Posterior vena cava (tissue), 2 donors: Measurements from ENCODE around the gene DIP2C. TPM values are rescaled to one million over a fixed set of nuclear protein-coding genes. Genes with fewer than 3 reads are reported as not detected.
"Not testable (repeated sequence)": the region's sequence is repeated elsewhere in the genome, so short reads cannot be mapped to it uniquely, and the experiment has no call there.

Source experiments
- DNase-seq: peaks from one replicate; pipeline ENCODE4 v3.0.0-alpha.2; 2020; ENCODE audit warnings: low spot score
- intact Hi-C, 2 donors: fragments of 100-400 bp; cut with DNase I; formaldehyde crosslinking; loops; one replicate each; pipeline versions ENCODE4 v1.14.1 to v1.14.2; 2022 to 2023
- total RNA-seq, 2 donors: library from RNA; stranded (reverse); fragmentation: NEBNext Ultra II Directional; extraction: Animal tissue kit (Norgen Biotek cat#: 25700); gene quantifications; one replicate each; pipeline ENCODE4 v1.2.1, GENCODE V29; 2021
- donor health status: DM: yes; HTN: yes; CAD: no.
- donor health status: DM: yes; HTN: yes; CAD: no.

DIP2C gene
- total RNA-seq, 2 donors from 2014 or later: 39.3 to 45.6 TPM

DNA sequence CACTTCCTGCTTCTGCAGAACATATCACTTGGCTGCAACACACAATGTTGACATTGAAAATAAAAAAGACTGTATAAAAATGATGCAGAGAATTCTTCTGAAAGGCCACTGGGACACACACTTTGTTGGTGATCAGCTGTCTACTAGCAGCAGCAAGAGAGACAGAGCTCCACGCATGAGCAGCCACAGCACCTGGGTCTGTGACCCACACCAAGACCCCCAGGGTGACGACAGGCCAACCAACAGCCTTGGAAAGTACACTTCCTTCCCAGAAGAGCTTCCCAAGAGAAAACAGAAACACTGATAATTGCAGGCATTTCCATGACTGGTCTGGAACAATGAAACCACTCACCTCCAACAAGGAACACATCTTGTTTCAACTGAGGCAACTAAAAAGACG, 239.0 kb downstream of the DIP2C start:
- DNase-seq: no peak
- intact Hi-C loops: no loop called here

DNA sequence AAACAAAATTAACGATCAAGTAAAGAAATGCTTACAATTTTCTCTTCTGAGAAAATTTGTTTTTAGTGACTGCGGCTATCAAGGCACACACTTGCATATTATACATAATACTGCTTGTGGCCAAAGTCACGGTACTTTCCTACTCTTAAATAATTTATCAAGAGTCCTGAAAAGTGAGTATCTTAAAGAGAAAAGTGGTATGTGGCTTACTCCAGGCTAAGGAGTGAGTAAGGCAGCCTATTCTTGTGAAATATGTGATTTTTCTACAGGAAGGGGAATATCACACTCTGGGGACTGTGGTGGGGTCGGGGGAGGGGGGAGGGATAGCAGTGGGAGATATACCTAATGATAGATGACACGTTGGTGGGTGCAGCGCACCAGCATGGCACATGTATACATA, 240.1 kb downstream of the DIP2C start:
- DNase-seq, intact Hi-C loops: not testable (repeated sequence)

- intact Hi-C loops: no loop called here
Measured at GRCh38 chr10:443459-443858, 246.0 kb downstream of the DIP2C start.

DNA sequence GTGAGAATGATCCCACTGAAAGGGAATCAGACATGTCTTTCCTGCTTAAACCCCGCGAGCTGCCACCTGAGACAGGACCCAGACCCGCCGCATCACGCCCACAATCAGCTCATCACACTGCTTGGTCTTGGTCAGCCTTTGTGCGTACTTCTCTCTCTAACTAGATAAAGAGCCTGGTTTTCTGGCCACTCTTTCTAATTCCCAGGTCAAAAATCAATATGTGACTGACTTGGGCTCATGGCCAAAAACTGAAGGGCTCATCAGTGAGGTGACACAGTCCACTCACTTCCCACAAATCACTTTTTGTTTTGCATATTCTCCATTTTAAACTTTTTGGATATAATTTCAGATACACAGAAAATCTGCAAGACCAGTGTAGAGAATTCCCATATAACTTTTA, 247.3 kb downstream of the DIP2C start:
- DNase-seq: no peak
- intact Hi-C loops: no loop called here

More at GRCh38 chr10:443459-443858, 246.0 kb downstream of the DIP2C start:
- DNase-seq: no peak

- DNase-seq: no peak
- intact Hi-C loops: no loop called here
Measured at GRCh38 chr10:441659-442058, 247.8 kb downstream of the DIP2C start.

DNA sequence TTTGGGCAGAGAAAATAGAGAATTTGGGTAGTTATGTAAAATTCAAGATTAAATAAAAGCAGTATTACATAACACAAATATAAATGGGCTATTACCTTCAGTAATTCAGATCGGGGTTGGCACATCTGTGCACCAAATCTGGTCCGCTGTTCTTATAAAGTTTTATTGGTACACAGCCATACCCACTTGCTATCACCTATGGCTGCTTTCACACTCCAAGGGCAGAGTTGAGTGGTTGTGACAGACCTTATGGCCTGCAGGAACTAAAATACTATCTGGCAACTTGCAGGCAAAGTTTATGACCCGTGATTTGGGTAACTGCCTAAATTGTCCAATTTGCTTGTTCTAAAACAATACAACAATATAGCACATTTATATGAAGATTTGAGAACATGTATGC, 249.3 kb downstream of the DIP2C start:
- intact Hi-C loops: no loop called here
- no peak for DNase-seq

GRCh38 chr10:437698-438490, 251.6 kb downstream of the DIP2C start:
- intact Hi-C loops: loop anchor here in 1 of 2 donors (10.0 kb wide), 1 partner anchor 347 kb away; no protein-coding TSS in a partner anchor

GRCh38 chr10:436911-437665, 252.4 kb downstream of the DIP2C start:
- DNase-seq: no peak
- intact Hi-C loops: loop anchor here in 1 of 2 donors (10.0 kb wide), 1 partner anchor 348 kb away; no protein-coding TSS in a partner anchor

More at GRCh38 chr10:437698-438490, 251.6 kb downstream of the DIP2C start:
- no peak for DNase-seq

DNA sequence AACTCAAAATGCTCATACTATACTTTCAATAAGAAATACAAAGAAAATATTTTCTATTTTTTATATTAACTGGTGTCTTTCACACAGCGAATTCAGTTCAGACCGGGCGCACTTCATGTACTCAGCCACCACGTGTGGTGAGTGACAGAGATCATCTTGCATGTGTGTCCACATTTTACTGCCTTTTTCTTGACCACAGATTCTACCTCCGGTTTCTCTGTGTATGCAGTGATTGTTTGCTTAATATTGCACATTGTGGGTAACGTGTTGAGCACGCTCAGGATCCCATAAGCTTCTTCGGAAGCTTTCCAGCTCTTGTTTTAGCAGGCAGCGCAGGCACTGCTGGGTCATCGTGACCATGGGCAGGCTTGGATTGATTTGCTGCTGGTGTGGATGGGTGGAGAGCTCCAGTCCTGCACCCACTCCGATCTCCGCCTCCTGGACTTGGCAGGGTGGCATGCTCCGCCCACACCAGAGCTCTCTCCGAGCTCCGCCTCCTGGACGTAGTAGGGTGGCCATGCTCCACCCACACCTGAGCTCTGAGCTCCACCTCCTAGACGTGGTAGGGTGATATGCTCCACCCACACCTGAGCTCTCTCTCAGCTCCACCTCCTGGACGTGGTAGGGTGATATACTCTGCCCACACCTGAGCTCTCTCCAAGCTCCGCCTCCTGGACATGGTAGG, 253.3 kb downstream of the DIP2C start:
- DNase-seq: no peak
- intact Hi-C loops: loop anchor here in 1 of 2 donors (10.0 kb wide), 1 partner anchor 349 kb away; no protein-coding TSS in a partner anchor

- intact Hi-C loops: loop anchor here in 1 of 2 donors (10.0 kb wide), 1 partner anchor 349 kb away; no protein-coding TSS in a partner anchor
- DNase-seq: no peak
Measured at GRCh38 chr10:435397-435796, 254.1 kb downstream of the DIP2C start.

DNA sequence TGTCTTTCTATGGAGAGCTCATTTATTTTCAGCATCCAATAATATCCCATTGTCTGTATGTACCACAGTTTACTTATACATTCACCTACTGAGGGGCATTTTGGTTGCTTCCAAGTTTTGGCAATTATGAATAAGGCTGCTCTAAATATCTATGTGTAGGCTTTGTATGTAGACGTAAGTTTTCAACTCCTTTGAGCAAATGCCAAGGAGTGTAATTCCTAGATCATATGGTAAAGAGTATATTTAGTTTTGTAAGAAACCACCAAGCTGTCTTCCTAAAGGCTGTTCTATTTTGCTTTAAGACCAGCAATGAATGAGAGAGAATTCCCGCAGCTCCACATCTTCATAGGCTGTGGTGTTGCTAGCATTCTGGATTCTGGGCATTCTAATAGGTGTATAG, 259.8 kb downstream of the DIP2C start:
- no peak for DNase-seq
- intact Hi-C loops: loop anchor here in 1 of 2 donors (10.0 kb wide), 1 partner anchor 355 kb away; no protein-coding TSS in a partner anchor

- intact Hi-C loops: no loop called here
- DNase-seq: no peak
Measured at GRCh38 chr10:427761-428519, 261.5 kb downstream of the DIP2C start.

DNA sequence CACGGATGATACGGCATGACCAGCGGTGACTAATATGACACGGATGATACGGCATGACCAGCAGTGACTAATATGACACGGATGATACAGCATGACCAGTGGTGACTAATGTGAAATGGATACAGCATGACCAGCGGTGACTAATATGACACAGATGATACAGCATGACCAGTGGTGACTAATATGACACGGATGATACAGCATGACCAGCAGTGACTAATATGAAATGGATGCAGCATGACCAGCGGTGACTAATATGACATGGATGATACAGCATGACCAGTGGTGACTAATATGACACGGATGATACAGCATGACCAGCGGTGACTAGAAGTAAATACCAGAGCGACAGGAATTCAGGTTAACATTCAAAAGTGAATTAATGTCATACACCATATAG, 264.1 kb downstream of the DIP2C start:
- DNase-seq, intact Hi-C loops: not testable (repeated sequence)

GRCh38 chr10:424724-425123, 264.7 kb downstream of the DIP2C start:
- intact Hi-C loops, DNase-seq: not testable (repeated sequence)

- intact Hi-C loops: no loop called here
- DNase-seq: no peak
Measured at GRCh38 chr10:423178-423577, 266.3 kb downstream of the DIP2C start.

DNA sequence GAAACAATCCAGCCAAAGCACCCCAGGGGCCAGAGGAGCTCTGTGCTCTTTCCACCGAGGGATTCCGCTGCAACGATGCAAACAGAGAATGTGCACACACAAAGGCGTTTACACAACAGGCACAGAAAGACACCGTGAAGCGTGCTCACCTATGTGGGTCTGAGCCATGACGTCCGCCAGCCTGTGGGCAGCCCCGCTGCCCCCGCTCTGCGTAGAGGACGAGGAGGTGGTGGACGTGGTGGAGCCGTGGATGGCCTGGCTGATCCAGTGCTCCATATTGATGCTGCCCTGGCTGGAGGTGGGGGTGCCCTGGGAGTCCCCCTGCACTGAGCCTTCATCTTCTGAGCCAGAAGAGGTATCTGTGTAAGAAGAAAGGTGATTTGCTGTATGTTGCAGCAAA, 266.8 kb downstream of the DIP2C start:
- DNase-seq: no peak
- intact Hi-C loops: no loop called here

DNA sequence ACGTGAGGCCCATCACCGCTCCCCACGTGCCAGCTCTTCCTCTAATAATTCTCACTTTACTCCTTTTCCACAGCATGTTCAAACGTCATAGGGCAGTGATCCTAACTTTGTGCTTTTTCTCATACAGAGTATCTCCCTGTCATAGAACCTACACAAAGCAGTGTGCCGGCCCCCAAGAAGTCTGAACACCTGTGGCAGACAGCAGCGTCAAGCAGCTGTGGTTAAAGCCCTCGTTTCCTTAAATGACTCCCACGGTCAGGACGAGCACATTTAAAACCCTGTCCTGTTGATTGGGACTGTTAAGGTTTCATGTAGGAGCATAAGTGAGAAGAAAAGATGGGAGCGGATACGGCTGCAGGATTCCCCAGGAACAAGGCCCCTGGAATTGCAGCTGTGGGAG, 267.2 kb downstream of the DIP2C start:
- intact Hi-C loops: no loop called here
- DNase-seq: no peak

DNA sequence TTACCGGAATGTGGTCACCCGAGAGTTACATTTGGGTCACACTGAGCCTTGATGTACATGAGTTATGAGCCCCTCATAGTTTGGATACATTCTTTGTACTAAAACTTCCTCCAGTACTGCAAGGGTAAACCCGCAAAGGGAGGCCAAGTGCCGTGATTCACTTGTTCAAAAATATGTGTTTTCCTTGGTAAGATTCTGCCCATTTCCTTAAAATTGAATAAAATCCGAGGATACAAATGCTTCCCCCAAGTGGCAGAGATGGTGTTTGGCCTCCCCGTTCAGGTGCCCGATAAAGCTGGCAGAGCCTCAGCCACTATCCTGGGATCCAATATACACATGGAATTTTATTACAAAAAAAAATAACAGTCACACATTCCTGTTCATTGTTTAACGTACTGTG, 268.3 kb downstream of the DIP2C start:
- DNase-seq: no peak

More for the DNA sequence above, 268.3 kb downstream of the DIP2C start:
- intact Hi-C loops: no loop called here
